OCI-LY7 (cell line): ENCODE data around the gene TRAF3.

Experiments used
- EZH2phosphoT487 ChIP-seq: fragments of 200-600 bp; sonication (generic); IDR thresholded peaks from 2 replicates; pipeline ENCODE4 v1.6.1; 2018; ENCODE audit warnings: low read depth, borderline replicate concordance, mild to moderate bottlenecking, mixed run types, antibody characterized with exemption, low read length, moderate library complexity, mixed read lengths
- TF ChIP-seq, protein P1 (sequence below): fragments of 200-600 bp; sonication (generic); conservative IDR thresholded peaks from 2 replicates; pipeline ENCODE4 v1.5.1; 2014; ENCODE audit warnings: mild to moderate bottlenecking, antibody characterized with exemption, low read length, moderate library complexity, mixed read lengths

DNA sequence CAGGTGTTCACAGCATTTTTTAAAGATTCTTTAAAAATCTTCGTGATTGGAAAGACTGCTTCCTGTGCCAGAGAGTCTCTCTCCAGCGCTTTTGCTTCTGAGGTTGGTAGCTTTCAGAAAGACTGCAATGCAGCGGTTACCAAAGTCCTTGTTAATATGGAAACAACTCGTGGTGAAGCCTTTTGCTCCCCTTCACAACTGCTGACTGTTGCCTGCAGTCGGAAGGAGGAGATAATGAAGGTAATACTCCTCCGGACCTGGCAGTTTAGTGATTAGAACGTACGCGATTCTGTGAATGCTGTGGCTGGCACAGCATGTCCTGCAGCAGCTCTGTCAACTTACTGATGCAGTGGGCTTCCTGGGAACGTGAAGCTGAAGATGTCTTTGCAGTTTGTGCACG, 50.9 kb downstream of the TRAF3 start:
- TF ChIP-seq, protein P1, sequence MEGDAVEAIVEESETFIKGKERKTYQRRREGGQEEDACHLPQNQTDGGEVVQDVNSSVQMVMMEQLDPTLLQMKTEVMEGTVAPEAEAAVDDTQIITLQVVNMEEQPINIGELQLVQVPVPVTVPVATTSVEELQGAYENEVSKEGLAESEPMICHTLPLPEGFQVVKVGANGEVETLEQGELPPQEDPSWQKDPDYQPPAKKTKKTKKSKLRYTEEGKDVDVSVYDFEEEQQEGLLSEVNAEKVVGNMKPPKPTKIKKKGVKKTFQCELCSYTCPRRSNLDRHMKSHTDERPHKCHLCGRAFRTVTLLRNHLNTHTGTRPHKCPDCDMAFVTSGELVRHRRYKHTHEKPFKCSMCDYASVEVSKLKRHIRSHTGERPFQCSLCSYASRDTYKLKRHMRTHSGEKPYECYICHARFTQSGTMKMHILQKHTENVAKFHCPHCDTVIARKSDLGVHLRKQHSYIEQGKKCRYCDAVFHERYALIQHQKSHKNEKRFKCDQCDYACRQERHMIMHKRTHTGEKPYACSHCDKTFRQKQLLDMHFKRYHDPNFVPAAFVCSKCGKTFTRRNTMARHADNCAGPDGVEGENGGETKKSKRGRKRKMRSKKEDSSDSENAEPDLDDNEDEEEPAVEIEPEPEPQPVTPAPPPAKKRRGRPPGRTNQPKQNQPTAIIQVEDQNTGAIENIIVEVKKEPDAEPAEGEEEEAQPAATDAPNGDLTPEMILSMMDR, result no peak
- no peak for TF ChIP-seq EZH2phosphoT487
